T-cell (primary cell): ENCODE results near the gene EIF3D. TPM values are rescaled to one million over a fixed set of nuclear protein-coding genes. Genes with fewer than 3 reads are reported as not detected.

Experiments used
- ATAC-seq, 4 experiments: fragments of 200-7000 bp in 3 of 4; fragments of 150-1000 bp in 1 of 4; cut with Tn5 transposase; replicated peaks in 1 of 4; 1 replicate in 3 of 4; 2 replicates in 1 of 4; pipeline ENCODE4 v1.10.0; 2021; ENCODE audit warnings: moderate library complexity in 3 of 4, mild to moderate bottlenecking in 2 of 4, moderate number of reproducible peaks in 1 of 4
- CTCF ChIA-PET, 2 donors: fragments of 300-600 bp; sonication (Branson Sonifier 250); formaldehyde crosslinking; loops; one replicate each; lab custom pipeline; 2022; ENCODE audit warnings: antibody characterized with exemption in 2 of 2; lab: Charles Lee
- POLR2A ChIA-PET, 2 donors: fragments of 300-600 bp; sonication (Branson Sonifier 250); formaldehyde crosslinking; loops; one replicate each; lab custom pipeline; 2022; ENCODE audit warnings: antibody characterized with exemption in 2 of 2; lab: Charles Lee
- DNase-seq, 35 experiments: peaks; one replicate each; pipeline versions ENCODE4 v3.0.0 to v3.0.0-alpha.2; 2013 to 2023
- H3K27ac ChIP-seq: one replicate; pipeline ENCODE4 v1.5.1; 2013; ENCODE audit warnings: low read length
- H3K27me3 ChIP-seq, 2 experiments: replicated peaks in 1 of 2; 1 replicate in 1 of 2; 2 replicates in 1 of 2; pipeline versions ENCODE4 v1.6.1 to v1.7.0; 2013; ENCODE audit warnings: low read length in 1 of 2, mixed read lengths in 1 of 2; ENCODE audit not compliant: control insufficient read depth in 2 of 2, insufficient read depth in 2 of 2; ENCODE audit errors: extremely low read depth in 1 of 2
- H3K36me3 ChIP-seq, 2 donors: 1 replicate in 1 of 2; 2 replicates in 1 of 2; pipeline versions ENCODE4 v1.6.1 to v1.7.0; 2013; ENCODE audit warnings: low read length in 1 of 2; ENCODE audit not compliant: control insufficient read depth in 2 of 2, insufficient read depth in 1 of 2; ENCODE audit errors: extremely low read depth in 1 of 2
- H3K4me1 ChIP-seq, 2 experiments: 1 replicate in 1 of 2; 2 replicates in 1 of 2; pipeline versions ENCODE4 v1.6.1 to v1.7.0; 2013; ENCODE audit warnings: low read length in 2 of 2, mixed read lengths in 1 of 2; ENCODE audit not compliant: insufficient read depth in 2 of 2, control insufficient read depth in 1 of 2; ENCODE audit errors: extremely low read depth in 1 of 2
- H3K4me3 ChIP-seq, 2 donors: 1 replicate in 1 of 2; 2 replicates in 1 of 2; pipeline versions ENCODE4 v1.5.1 to v1.7.0; 2013; ENCODE audit warnings: mild to moderate bottlenecking in 2 of 2, low read length in 1 of 2, moderate library complexity in 1 of 2; ENCODE audit not compliant: control insufficient read depth in 1 of 2; ENCODE audit errors: extremely low read depth in 1 of 2
- H3K9me3 ChIP-seq: 2 replicates; pipeline ENCODE4 v1.7.0; 2013
- H3K27ac Mint-ChIP-seq, 2 donors: one replicate each; pipeline ENCODE4 v1.8.0; 2020 to 2021; ENCODE audit warnings: mild to moderate bottlenecking in 2 of 2, mixed read lengths in 2 of 2
- H3K27me3 Mint-ChIP-seq, 2 donors: one replicate each; pipeline ENCODE4 v1.8.0; 2021 to 2022; ENCODE audit warnings: mixed read lengths in 2 of 2
- H3K36me3 Mint-ChIP-seq: one replicate; pipeline ENCODE4 v1.8.0; 2021; ENCODE audit warnings: mixed read lengths
- H3K4me1 Mint-ChIP-seq, 3 donors: one replicate each; pipeline ENCODE4 v1.8.0; 2020 to 2022; ENCODE audit warnings: mixed read lengths in 3 of 3, mild to moderate bottlenecking in 1 of 3
- H3K4me3 Mint-ChIP-seq, 3 donors: one replicate each; pipeline ENCODE4 v1.8.0; 2020 to 2022; ENCODE audit warnings: mild to moderate bottlenecking in 3 of 3, mixed read lengths in 3 of 3, moderate library complexity in 3 of 3
- H3K9me3 Mint-ChIP-seq, 3 donors: one replicate each; pipeline ENCODE4 v1.8.0; 2020 to 2022; ENCODE audit warnings: mixed read lengths in 3 of 3
- WGBS: methylation state at CpG from one replicate; pipeline ENCODE4 v1.1.5; 2013; ENCODE audit warnings: missing lambda C conversion rate; ENCODE audit not compliant: insufficient coverage; 5-methylcytosine and 5-hydroxymethylcytosine counted together
- total RNA-seq, 35 experiments: library from RNA in 6 of 35; stranded (reverse) in 6 of 35; fragments of 120-200 nt in 1 of 35; gene quantifications; one replicate each; pipeline versions ENCODE4 v1.2.1 to v1.2.4 and lab custom pipeline; 2013 to 2026

The EIF3D gene
- total RNA-seq, 5 donors from 2014 or later (not counting 1 experiment from before 2014, with no cell fraction given), result 218 to 273 (median 242) TPM

- POLR2A ChIA-PET, result no interaction called here
- H3K9me3 ChIP-seq, result no peaks in the 10 kb centered on the region
- no peaks in the 10 kb centered on the region for H3K9me3 Mint-ChIP-seq
- no peak overlapping the region for H3K27ac ChIP-seq
- H3K27me3 Mint-ChIP-seq, result peaks cover 14 to 26% of the 10 kb centered on the region in 2 donors
- H3K4me1 Mint-ChIP-seq, result peaks cover 0 to 10% (median 6%) of the 10 kb centered on the region in 3 donors
- no peak overlapping the region for H3K4me3 Mint-ChIP-seq
- no peak overlapping the region for H3K27ac Mint-ChIP-seq
- no peak overlapping the region for H3K4me3 ChIP-seq
- 37% methylated on average over 17 of the region's 23 CpGs for WGBS
- peaks cover 0 to 41% of the 10 kb centered on the region in 2 experiments for H3K27me3 ChIP-seq
- no peaks in the 10 kb centered on the region for H3K36me3 ChIP-seq
- DNase-seq (peak in 11 of 35 experiments; percentile 1 to 46 (median 13)), ATAC-seq (peak in 3 of 4 experiments; percentile 36 to 55 (median 54))
- H3K4me1 ChIP-seq, result peaks cover 0 to 8% of the 10 kb centered on the region in 2 experiments
- H3K36me3 Mint-ChIP-seq, result no peaks in the 10 kb centered on the region
- CTCF ChIA-PET, result interaction anchor here in 1 of 2 donors (0.5 to 0.6 kb wide), 2 partner anchors 338 to 432 kb away, joined by 3 to 4 read pairs; no protein-coding TSS in a partner anchor
Measured at GRCh38 chr22:36546092-36546804, 17.3 kb upstream of the EIF3D start.

GRCh38 chr22:36544107-36544620, 15.2 kb upstream of the EIF3D start:
- DNase-seq, result no peak
- H3K4me1 ChIP-seq, result peaks cover 0 to 8% of the 10 kb centered on the region in 2 experiments
- Mint-ChIP-seq H3K36me3 (no peaks in the 10 kb centered on the region), H3K9me3 (no peaks in the 10 kb centered on the region), H3K4me1 (peaks cover 0 to 10% (median 6%) of the 10 kb centered on the region in 3 donors), H3K27me3 (peaks cover 9 to 18% of the 10 kb centered on the region in 2 donors), H3K27ac (no peak overlapping the region), H3K4me3 (no peak overlapping the region)
- no peak overlapping the region for H3K27ac ChIP-seq
- peaks cover 0 to 23% of the 10 kb centered on the region in 2 experiments for H3K27me3 ChIP-seq
- no peak overlapping the region for H3K4me3 ChIP-seq
- no peak for ATAC-seq
- 93% methylated on average over 7 of the region's 11 CpGs for WGBS
- H3K9me3 ChIP-seq, result no peaks in the 10 kb centered on the region
- ChIA-PET POLR2A (no interaction called here), CTCF (no interaction called here)
- H3K36me3 ChIP-seq, result no peaks in the 10 kb centered on the region

GRCh38 chr22:36541831-36542411, 13.0 kb upstream of the EIF3D start:
- Histone ChIP-seq H3K27ac (no peak overlapping the region), H3K4me3 (no peak overlapping the region), H3K4me1 (peaks cover 0 to 8% of the 10 kb centered on the region in 2 experiments), H3K27me3 (peaks cover 0 to 12% of the 10 kb centered on the region in 2 experiments), H3K9me3 (no peaks in the 10 kb centered on the region), H3K36me3 (no peaks in the 10 kb centered on the region)
- peaks cover 0 to 6% (median 6%) of the 10 kb centered on the region in 3 donors for H3K4me1 Mint-ChIP-seq
- H3K4me3 Mint-ChIP-seq, result no peak overlapping the region
- H3K36me3 Mint-ChIP-seq, result no peaks in the 10 kb centered on the region
- POLR2A ChIA-PET, result no interaction called here
- 53% methylated on average over 3 of the region's 9 CpGs for WGBS
- ATAC-seq (peak; percentile 42 to 93 (median 80)), DNase-seq (peak in 3 of 35 experiments; percentile 9 to 23 (median 16))
- H3K27me3 Mint-ChIP-seq, result peaks cover 5 to 12% of the 10 kb centered on the region in 2 donors
- H3K27ac Mint-ChIP-seq, result peak overlapping the region; percentile 55 to 58
- CTCF ChIA-PET, result interaction anchor here in 1 of 2 donors (0.6 kb wide), 1 partner anchor 31 kb away, joined by 4 read pairs; no protein-coding TSS in a partner anchor
- H3K9me3 Mint-ChIP-seq, result no peaks in the 10 kb centered on the region

DNA sequence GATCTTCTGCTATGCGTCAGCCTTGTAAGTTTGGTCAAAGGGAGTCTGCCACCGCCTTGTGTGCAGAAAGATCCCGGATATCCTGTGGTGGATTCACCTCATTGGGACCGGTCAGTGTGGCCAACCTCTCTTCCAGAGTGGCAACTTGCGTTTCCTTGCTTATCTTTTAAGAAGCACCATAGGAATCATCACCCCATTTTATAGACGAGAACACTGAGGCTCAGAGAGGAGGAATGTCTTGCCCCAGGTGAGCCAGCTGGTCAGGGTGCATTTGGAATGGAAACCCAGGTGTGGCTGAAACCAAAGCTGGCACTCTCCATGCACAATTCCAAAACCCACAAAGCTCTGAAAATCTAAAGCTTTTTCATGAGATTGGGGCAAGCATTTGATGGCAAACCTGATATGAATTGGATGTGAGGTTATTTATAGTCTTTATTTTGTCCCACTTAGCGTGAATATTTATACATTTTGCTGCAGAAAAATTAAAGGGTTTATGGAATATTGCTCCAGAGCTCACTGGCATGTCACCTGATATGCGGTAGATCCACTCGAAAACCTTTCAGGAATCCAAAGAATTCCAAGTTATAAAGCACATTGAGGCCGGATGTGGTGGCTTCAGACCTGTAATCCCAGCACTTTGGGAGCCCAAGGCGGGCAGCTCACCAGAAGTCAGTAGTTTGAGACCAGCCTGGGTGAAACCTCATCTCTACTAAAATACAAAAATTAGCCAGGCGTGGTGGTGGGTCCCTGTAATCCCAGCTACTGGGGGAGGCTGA, 12.1 kb upstream of the EIF3D start:
- Mint-ChIP-seq H3K27me3 (peaks cover 5 to 7% of the 10 kb centered on the region in 2 donors), H3K4me3 (no peak overlapping the region), H3K36me3 (no peaks in the 10 kb centered on the region), H3K9me3 (no peaks in the 10 kb centered on the region), H3K27ac (no peak overlapping the region), H3K4me1 (peaks cover 0 to 6% (median 6%) of the 10 kb centered on the region in 3 donors)
- WGBS, result 89% methylated on average over 5 of the region's 12 CpGs
- peaks cover 0 to 8% of the 10 kb centered on the region in 2 experiments for H3K4me1 ChIP-seq
- H3K4me3 ChIP-seq, result no peak overlapping the region
- ChIA-PET POLR2A (no interaction called here), CTCF (no interaction called here)
- ATAC-seq, result no peak
- no peak overlapping the region for H3K27ac ChIP-seq
- H3K9me3 ChIP-seq, result no peaks in the 10 kb centered on the region
- peaks cover 0 to 5% of the 10 kb centered on the region in 2 experiments for H3K27me3 ChIP-seq
- H3K36me3 ChIP-seq, result no peaks in the 10 kb centered on the region
- no peak for DNase-seq

- Mint-ChIP-seq H3K27me3 (peaks cover 5 to 7% of the 10 kb centered on the region in 2 donors), H3K27ac (no peak overlapping the region), H3K4me1 (peaks cover 0 to 6% (median 6%) of the 10 kb centered on the region in 3 donors), H3K36me3 (no peaks in the 10 kb centered on the region), H3K9me3 (no peaks in the 10 kb centered on the region), H3K4me3 (no peak overlapping the region)
- Histone ChIP-seq H3K9me3 (no peaks in the 10 kb centered on the region), H3K36me3 (no peaks in the 10 kb centered on the region), H3K4me1 (peaks cover 0 to 8% of the 10 kb centered on the region in 2 experiments), H3K4me3 (no peak overlapping the region), H3K27ac (no peak overlapping the region), H3K27me3 (no peaks in the 10 kb centered on the region)
- 83% methylated on average over 2 of the region's 7 CpGs for WGBS
- ChIA-PET CTCF (no interaction called here), POLR2A (interaction anchor here in 1 of 2 donors (0.5 kb wide), 1 partner anchor 461 kb away, joined by 5 read pairs; no protein-coding TSS in a partner anchor)
- DNase-seq, result no peak
- no peak for ATAC-seq
Measured at GRCh38 chr22:36538529-36538928, 9.6 kb upstream of the EIF3D start.

DNA sequence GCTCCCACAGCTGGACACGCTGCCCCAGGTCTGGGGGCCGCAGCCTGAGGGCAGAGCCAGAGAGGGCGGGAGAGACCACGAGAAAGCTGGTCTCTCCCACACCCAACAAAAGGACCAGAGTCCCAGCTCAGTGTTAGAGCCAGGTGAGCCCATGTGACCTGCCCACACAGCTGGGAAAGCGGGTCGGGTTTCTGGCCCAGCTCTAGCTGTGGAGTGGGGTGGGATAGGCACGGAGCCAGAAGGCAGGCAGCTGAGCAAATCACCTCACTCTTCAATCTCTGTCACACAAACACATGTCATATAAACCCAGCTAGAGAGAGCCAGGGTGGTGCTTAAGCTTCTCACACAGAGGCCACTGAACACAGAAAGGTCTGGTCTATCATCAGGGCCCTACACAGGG, 7.8 kb upstream of the EIF3D start:
- WGBS, result 65% methylated on average over 2 of the region's 7 CpGs
- no peaks in the 10 kb centered on the region for H3K36me3 Mint-ChIP-seq
- ChIA-PET POLR2A (no interaction called here), CTCF (no interaction called here)
- no peak overlapping the region for H3K4me3 Mint-ChIP-seq
- Histone ChIP-seq H3K27ac (no peak overlapping the region), H3K9me3 (no peaks in the 10 kb centered on the region), H3K27me3 (no peaks in the 10 kb centered on the region), H3K4me3 (no peak overlapping the region), H3K4me1 (peaks cover 0 to under 1% of the 10 kb centered on the region in 2 experiments), H3K36me3 (no peaks in the 10 kb centered on the region)
- H3K4me1 Mint-ChIP-seq, result peaks cover 0 to 1% (median 1%) of the 10 kb centered on the region in 3 donors
- no peak for DNase-seq
- H3K27ac Mint-ChIP-seq, result no peak overlapping the region
- no peak for ATAC-seq
- H3K9me3 Mint-ChIP-seq, result no peaks in the 10 kb centered on the region
- H3K27me3 Mint-ChIP-seq, result peaks cover 5 to 7% of the 10 kb centered on the region in 2 donors
